GM19193 (cell line): ENCODE measurements around the gene THSD4.

Source experiments
- POLR2A ChIP-seq: IDR thresholded peaks from 4 replicates; pipeline ENCODE4 v1.6.1; 2011; ENCODE audit not compliant: insufficient read depth, insufficient read length; ENCODE audit errors: extremely low read depth

The THSD4 gene

GRCh38 chr15:71598741-71599140, 483.5 kb downstream of the THSD4 start:
- no peak for TF ChIP-seq POLR2A

GRCh38 chr15:71599418-71600151, 484.3 kb downstream of the THSD4 start:
- TF ChIP-seq POLR2A: no peak

DNA sequence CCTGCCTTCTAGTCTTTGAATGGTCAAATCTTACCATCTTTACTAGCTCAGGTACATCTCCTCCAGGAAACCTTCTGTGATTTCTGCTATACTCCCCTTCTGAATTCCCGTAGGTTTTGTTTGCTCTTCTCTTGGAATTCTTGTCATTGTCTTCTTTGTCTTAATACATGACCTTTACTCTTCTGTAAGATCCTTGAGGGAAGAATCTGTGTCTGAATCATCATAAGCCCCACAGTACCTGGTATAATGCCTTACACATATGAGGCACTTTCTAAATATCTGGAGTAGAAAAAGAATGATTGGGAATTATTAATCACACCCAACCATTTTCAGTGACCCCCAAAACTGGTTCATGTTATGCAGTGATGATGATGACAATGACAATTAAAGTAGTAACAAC, 485.0 kb downstream of the THSD4 start:
- TF ChIP-seq POLR2A: no peak

GRCh38 chr15:71601038-71601834, 486.0 kb downstream of the THSD4 start:
- no peak for TF ChIP-seq POLR2A

DNA sequence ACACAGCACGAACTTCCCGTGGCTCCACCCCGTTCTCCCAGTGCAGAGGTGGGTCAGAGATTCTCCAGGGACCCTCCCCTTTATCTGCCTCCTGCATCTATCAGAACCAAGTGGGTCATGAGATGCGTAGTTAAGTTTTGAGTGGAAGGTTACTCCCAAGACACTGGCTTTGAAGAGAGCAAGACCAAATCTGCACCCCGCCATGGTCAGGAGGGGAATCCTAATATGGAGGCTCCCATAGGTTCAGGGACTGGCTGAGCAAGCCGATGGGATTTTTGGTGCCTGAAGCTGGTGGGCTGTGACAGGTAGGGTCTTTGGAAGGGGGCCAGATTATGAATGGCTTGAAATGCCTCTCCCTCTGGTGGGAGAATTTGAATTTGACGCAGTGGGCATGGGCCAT, 488.1 kb downstream of the THSD4 start:
- no peak for TF ChIP-seq POLR2A

DNA sequence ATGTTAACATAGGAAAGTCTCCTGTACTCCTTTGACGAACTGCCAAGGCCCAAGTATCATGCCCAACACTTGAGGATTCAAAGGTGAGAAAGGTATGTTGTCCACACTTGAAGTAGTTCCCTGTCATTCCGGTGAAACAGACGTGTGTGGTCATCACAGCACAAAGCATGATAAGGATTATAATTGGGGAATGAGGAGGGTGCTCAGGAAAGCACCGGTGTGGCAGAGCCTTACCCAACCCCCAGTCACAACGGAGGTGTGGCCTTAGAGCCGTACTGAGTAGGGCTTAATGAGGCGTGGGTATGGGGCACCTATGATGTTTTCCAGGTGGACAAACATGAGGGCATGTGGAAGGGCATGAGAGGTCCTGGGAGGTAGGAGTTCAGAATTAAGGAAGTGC, 492.1 kb downstream of the THSD4 start:
- TF ChIP-seq POLR2A: no peak

DNA sequence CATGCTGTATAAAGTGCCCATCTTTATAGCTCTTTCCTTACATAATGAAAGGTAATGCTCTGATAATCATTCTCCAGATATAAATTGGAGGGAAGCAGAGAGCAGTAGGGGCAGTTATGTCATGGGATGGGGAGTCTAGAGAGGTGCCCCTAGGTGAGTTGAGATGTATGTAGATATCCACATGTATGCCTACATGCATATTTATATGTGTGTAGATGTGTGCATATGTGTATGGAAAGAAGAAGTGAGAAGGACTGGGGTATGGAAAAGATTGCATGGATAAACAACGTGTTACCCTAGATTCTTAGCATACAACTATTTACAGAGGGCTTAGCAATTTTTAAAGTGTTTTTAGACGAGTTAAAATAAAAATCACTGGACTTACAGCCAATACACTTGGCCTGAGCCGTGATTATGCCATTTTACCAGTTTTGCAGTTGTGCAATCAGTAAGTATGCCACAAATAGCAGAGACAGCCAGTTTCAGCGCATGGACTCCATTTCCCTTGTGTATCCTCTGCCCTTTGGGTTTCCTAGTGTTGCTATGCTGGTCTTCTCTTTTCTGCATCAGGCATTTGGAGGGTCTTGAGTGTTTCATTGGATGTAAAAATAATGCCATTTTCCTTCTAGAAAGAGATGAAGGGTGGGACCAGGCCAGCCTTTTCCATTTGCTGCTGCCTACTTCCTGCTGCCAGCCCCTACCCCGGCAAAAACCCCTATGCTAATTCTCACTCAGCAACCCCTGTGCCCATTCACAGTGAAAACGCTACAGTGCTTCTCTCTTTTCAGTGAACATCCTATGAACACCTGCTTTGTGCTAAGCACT, 495.7 kb downstream of the THSD4 start:
- TF ChIP-seq POLR2A: no peak

DNA sequence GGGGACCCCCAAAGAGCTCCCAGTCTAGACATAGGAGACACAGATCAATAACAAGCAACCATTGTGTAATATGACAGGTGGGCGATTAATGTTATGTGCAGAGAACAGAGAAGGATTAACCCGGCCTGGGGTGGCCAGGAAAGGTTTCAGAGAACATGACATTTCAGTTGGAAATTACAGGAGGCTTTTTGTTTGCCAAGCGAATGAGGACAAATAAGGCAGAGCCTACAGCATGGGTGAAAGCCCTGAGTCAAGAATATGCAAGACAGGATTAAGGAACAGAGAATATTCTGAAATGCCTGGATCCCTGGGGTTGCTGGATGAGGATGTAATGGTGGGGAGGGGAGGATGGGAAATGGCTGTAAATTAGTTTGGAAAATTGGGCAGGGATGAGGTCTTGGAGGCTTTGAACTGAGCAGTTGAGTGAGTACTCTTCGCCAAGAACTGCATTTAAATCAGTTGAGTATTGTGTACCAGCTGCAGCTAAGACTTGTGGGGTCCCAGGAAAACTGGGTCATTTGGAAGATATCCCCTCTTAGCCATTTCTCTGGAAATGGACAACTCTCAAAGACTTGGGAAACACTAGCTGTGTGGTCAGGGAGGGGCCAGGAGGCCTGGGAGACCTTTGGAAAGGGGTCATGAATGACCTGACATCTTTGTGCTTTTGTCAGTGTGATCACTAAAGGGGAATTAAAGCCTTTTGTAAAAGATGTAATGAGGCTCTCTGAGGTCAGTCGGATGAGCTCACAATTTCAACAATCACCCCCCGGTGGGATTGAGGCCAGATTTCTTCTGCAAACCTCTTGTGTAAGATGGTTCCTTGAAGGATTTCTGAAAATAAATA, 496.5 kb downstream of the THSD4 start:
- no peak for TF ChIP-seq POLR2A

GRCh38 chr15:71612397-71612722, 497.1 kb downstream of the THSD4 start:
- TF ChIP-seq POLR2A: no peak

GRCh38 chr15:71612869-71613268, 497.6 kb downstream of the THSD4 start:
- TF ChIP-seq POLR2A: no peak

- TF ChIP-seq POLR2A: no peak
Observed at GRCh38 chr15:71623111-71623510, 507.8 kb downstream of the THSD4 start.

GRCh38 chr15:71626596-71627088, 511.4 kb downstream of the THSD4 start:
- TF ChIP-seq POLR2A: no peak

- no peak for TF ChIP-seq POLR2A
Observed at GRCh38 chr15:71627188-71627587, 511.9 kb downstream of the THSD4 start.

DNA sequence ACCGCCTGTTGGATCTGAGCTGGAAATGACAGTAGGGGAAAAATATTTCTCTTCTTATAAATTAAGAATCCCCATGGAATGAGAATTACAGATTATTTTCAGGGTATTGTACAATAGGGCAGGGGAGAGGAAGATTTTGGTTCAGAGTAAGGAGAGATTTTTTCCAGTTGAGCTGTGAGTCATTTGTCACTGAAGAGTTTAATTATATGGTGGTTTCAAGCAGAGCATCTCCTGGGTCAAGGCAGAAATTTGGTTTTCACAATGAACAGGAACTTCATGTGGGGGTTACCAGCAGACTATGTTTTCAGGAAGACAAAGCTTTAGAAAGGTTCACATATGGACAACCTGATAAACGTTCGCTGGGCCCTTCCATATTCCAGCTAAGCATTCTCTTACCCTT, 512.3 kb downstream of the THSD4 start:
- no peak for TF ChIP-seq POLR2A
